HG03139 (cell line): ENCODE data around the gene FNTB.
"Not testable (repeated sequence)": the region's sequence is repeated elsewhere in the genome, so short reads cannot be mapped to it uniquely, and the experiment has no call there.

Source experiments
- ATAC-seq: cut with Tn5 transposase; IDR thresholded peaks from one replicate; pipeline ENCODE4 v1.9.1; 2021; ENCODE audit not compliant: unreplicated experiment

Gene FNTB

DNA sequence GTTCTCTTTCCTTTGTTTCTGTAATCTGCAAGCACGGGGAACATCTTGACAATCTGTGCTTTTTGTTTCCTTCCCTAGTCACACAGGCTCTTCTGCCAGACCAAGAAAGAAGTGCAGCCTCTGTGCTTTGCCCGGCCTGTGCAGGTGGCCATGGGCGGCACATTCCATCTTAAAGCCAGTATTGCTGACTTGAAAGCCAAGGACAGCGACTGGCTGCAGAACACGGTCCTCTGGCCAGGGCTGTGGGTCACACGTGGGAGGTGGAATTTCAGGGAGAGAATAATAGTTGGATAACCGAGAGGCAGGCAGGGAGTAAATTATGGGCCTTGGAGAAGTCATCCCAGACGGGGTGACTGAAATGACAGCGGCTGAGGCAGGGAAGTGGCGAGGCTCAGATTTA, 24.8 kb downstream of the FNTB start:
- no peak for ATAC-seq

DNA sequence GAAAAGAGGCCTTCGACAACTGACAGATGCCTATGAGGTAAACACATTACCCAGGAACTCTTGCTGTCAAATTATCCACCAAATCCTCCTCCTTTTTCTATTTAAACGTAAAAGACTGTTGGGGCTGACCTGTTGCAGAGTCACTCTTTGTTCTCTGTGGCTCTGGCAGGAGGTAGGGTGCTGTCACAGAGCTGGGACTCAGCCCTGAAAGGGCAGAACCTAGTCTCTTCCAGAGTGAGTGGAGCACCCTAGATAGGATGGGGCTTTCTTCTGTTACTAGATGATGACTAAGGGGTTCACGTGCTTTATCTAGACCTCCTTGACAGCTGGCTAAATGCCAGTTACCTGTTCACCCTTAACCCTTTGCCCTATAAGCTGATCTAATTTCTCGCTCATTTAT, 25.7 kb downstream of the FNTB start:
- no peak for ATAC-seq

GRCh38 chr14:65015391-65015790, 28.7 kb downstream of the FNTB start:
- no peak for ATAC-seq

GRCh38 chr14:65016471-65016870, 29.8 kb downstream of the FNTB start:
- ATAC-seq, result no peak

GRCh38 chr14:65019944-65020566, 33.4 kb downstream of the FNTB start:
- no peak for ATAC-seq

DNA sequence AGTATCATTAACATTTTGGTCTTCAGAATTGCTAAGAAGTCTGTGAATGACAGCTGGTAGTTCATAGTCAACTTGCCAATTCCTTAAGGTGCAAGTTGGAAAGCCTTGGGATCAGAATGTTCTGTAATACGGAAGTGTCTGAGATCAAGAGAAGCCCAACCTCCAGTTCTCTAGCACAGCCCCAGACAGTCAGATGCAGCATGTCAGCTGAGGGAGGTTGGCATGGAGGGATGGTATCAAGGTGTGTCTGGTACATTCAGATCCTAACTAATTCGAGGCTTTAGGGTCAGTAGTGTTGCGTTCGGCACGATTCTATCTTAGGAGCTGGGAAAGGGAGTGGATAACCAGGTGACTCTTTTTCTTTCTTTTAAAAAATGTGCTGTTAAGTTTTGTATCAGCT, 38.3 kb downstream of the FNTB start:
- ATAC-seq, result no peak

GRCh38 chr14:65025818-65026217, 39.1 kb downstream of the FNTB start:
- ATAC-seq, result no peak

DNA sequence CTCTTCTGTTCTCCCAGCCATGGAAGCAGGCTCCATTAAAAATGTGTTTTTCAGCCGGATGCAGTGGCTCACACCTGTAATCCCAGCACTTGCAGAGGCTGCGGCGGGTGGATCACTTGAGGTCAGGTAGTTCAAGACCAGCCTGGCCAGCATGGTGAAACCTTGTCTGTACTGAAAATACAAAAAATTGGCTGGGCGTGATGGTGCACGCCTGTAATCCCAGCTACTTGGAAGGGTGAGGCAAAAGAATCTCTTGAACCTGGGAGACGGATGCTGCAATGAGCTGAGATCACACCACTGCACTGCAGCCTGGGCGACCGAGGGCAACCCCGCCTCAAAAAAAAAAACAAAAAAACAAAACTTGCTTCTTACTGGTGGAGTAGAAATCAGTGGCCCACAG, 39.8 kb downstream of the FNTB start:
- no peak for ATAC-seq

DNA sequence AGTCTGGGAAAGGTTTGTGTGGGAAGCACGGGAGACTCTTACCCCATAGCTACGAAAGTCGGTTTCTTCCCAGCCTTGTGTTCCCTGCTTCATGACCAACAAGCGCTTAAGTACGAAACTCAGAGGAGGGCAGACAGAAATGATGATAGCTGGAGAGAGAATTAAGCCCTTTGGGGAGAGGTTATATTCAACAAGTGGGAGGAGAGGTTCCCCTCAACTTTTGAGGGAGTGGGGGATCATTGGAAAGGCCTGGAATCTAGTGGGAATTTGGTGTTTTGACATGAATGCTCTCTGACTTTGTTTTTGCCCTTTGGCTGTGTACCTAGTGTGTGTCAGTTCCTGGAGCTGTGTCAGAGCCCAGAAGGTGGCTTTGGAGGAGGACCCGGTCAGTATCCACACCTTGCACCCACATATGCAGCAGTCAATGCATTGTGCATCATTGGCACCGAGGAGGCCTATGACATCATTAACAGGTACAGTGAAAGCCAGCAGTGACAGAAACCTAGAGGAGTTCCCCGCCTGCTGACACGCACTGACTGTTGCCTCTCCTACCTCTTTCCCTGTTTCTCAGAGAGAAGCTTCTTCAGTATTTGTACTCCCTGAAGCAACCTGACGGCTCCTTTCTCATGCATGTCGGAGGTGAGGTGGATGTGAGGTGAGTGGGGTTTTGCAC, 40.6 kb downstream of the FNTB start:
- ATAC-seq, result no peak

- ATAC-seq, result no peak
These were observed 42.2 kb downstream of the FNTB start for GRCh38 chr14:65028937-65029336.

- ATAC-seq, result not testable (repeated sequence)
These were observed 44.6 kb downstream of the FNTB start for GRCh38 chr14:65031321-65031720.

DNA sequence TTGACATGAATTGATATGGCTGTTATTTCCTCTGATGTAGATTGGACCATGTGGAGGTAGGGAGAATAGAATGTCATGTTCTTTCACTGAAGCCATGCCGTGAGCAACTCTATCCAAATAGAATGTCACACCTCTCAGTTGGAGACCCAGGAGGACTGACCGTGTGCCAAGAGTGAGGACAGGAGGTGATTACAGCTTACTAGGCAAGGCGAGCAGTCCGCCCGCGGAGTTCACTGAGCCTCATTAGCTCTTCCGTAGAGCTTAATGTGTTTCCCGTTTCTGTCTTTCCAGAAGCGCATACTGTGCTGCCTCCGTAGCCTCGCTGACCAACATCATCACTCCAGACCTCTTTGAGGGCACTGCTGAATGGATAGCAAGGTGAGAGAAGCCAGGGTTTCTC, 45.6 kb downstream of the FNTB start:
- no peak for ATAC-seq

- no peak for ATAC-seq
These were observed 46.5 kb downstream of the FNTB start for GRCh38 chr14:65033181-65033580.

DNA sequence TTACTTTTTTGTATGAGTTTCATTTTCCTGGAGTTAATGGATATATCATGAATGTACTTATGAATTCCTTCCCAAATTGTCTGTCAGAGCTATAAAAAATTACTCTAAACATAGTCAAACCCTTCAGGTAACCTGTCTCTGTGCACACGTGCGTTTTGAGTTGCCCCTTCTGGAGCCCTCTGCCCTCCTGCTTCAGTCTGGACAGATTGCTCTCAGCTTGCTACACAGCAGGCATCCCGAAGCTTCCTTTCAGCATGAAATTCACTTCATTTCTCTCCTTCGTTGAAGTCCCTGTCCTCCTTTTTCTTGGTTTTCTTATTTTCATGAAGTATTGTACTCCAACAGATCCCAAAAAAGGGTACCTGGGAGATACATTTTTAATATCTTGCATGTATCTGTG, 47.3 kb downstream of the FNTB start:
- no peak for ATAC-seq

DNA sequence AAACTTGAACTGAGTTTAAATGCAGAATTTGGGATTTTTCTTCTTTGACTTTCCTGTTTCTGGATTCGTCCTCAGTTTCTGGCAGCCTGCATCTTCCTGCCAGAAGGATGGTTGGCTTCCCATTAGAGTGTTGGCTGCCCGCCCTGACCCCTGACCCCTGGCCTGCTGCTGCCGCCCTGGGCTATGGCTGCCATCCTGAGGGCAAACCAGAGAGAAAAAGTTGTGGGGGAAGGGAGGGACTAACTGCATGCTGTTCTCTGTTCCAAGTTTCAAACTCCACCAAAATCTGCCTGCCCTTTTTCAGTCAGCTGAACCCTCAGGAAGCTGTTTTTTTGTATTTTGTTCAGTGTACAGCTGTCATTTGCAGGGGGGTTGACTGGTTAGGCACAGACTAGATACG, 48.4 kb downstream of the FNTB start:
- no peak for ATAC-seq

DNA sequence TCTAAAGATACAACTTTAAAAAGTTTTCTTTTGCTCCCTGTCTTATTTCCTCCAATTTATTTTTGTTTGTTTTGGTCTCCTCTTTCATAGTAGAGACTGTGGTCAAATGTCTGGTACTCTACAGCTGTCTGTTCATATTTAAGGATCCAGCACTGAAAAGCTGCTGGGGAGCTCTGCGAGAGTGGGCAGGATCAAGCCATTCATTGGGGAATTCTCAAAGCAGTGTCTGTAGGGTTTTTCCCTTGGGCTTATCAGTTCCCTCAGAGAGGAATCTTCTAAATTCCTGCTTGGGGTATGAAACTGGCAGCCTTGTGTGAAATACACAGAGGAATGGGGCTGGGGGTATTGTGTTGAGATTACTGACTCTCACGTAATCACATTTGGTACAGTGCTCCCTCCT, 52.3 kb downstream of the FNTB start:
- no peak for ATAC-seq

GRCh38 chr14:65040666-65041433, 54.2 kb downstream of the FNTB start:
- no peak for ATAC-seq

DNA sequence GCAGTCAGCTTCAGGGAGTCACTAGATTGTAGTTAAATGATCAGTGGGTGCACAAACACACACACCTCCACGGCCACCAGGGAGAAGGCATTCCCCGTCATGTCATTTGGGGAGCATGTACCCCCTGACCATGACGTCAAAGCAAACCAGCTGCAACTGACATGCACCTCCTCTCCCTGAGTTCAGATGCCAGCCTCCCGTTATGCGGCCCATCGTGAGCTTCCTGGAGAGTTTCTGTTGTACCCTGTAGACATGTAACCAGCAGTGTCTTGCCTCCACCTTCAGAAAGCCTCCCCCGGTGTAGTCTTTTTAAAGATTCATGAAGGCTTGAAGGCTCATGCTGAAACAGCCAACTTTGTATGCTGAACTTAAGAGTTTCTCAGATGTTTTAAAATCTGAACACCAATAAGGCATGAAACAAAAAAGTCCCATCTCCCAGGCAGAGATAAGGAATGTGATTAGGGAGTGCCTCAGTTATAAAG, 54.8 kb downstream of the FNTB start:
- ATAC-seq, result no peak

DNA sequence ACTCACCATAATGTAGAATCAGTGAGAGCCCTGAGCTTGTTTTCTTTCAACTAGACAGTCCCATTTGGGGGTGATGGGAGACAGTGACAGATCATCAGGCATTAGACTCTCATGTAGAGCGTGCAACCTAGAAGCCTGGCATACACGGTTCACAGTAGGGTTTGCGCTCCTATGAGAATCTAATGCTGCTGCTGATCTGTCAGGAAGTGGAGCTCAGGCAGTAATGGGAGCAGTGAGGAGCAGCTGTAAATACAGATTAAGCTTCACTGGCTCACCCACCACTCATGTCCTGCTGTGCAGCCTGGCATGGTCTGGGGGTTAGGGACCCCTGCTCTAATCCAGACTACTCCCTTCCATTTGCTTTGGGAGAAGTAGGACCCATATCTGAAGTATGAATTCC, 55.6 kb downstream of the FNTB start:
- ATAC-seq, result no peak

DNA sequence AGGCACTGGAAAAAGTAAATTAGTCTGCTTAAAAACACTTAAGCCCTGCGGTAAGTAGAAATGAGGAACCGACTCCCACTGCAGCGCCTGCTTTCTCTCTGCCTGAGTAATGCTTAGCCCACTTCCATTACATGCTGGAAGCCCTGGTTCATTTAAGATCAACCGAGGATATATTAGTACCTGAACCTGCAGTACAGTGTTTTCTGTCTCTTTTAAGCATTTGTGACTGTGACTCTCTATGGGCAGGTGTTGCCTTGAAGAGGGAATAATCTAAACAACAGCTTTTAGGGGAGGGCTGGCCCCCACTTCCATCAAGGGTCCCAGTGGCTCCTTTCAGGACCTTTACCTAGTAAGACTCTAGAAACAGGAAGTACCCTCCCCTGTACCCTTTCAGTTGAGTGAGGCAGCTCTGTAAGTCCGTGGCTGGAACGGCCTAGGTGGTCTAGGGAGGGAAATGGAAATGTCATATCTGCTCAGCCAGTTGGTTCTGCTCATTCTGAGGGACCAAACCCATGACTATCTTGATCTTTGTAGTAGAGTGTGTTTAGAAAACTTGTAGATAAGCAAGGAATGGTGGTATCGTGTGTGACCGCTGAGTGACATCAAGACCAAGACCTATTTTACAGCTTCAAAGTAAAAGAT, 56.2 kb downstream of the FNTB start:
- ATAC-seq, result no peak

GRCh38 chr14:65043893-65044595, 57.3 kb downstream of the FNTB start:
- ATAC-seq, result no peak
